Measurements from ENCODE around the gene BLNK. TPM values are rescaled to one million over a fixed set of nuclear protein-coding genes. Genes with fewer than 3 reads are reported as not detected.

Gene BLNK
- total RNA-seq, 1 experiment from 2014 or later, result not detected

DNA sequence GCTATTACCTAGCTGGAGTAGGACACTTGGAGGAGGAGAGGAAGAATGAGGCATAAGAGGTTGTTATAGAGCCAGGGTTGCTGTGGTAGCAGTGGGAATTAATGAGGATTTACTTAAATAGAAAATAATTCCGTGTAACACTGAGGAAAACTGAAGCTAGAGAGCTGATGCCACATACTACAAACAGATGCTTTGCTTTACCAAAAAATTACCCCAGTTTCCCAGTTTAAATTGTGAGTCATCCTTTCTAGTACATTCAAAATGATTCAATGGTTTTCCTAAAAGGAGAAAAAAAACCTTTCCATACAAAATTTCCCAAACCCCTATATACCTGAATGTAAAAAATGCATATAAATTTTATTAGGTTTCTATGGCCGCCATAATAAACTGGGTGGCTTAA, 82.9 kb downstream of the BLNK start:
- no peak for DNase-seq (ENCODE audit: low spot score)
- in situ Hi-C loops (cut with HindIII; ENCODE audit: low sequenced_read_pairs), result no loop called here

DNA sequence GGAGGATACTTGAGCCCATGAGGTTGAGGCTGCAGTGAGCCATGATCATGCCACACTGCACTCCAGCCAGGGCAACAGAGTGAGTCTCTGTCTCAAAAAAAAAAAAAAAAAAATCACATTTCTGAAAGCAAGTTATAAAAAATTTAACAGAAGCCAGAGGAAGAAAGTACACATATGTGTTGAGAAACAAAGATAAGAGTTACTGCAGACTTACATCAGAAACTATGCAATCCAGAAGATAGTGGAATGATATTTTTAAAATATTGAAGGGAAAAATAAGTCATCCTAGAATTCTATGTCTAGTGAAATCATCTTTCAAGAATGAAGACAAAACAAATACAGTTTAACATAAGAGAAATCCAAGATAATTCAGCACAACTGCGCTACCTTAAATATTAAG, 94.4 kb downstream of the BLNK start:
- in situ Hi-C loops (cut with HindIII; ENCODE audit: low sequenced_read_pairs), result no loop called here
- DNase-seq (ENCODE audit: low spot score), result no peak

DNA sequence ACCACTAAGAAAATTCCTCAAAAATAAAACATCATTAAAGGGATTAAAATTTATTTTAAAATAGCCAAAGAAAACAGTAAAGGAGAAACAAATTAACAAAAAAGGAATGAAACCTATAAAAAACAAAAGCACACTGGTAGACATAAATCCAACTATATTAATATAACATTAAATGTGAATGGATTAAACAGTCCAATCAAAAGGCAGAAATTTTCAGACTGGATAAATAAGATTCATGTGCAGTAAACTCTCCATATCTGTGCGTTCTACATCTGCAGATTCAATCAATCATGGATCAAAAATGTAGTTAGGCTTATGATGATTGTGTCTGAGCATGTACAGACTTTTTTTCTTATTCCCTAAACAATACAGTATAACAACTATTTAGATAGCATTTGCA, 98.7 kb downstream of the BLNK start:
- in situ Hi-C loops (cut with HindIII; ENCODE audit: low sequenced_read_pairs), result no loop called here
- DNase-seq (ENCODE audit: low spot score), result no peak

DNA sequence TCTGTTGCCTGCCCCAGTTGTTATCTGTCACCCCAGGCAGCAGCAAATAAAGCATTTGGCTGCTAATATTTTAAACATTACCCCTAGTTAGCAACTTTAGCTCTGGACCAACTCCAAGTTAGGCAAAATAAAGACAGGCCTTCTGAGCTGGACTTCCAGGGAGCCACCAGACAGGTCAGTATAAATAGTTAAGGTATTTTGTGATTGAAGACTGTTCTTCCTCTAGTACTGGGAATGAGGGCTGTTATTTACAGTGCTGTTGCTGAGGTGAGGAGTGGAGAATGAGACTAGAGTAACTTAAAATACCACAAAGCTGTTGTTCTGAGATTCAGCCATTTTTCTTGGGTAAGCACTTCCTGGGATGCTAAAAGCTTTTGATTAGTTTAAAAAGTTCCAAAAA, 101.1 kb downstream of the BLNK start:
- in situ Hi-C loops (cut with HindIII; ENCODE audit: low sequenced_read_pairs), result no loop called here
- no peak for DNase-seq (ENCODE audit: low spot score)

DNA sequence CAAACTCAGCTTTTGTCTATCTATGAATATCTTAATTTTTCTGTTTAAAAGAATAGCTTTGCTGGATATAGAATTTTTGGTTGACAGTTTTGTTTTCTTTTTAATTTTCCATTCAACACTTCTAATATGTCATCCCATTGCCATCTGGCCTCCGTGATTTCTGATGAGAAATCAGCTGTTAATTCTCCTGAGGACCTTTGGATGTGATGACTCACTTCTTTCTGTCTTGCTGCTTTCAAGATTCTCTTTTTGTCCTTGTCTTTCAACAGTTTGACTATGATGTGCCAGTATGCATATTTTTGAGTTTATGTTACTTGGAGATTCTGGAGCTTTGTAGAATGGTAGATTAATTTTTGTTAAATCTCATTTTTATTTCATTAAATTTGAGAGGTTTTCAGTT, 102.8 kb downstream of the BLNK start:
- no peak for DNase-seq (ENCODE audit: low spot score)
- in situ Hi-C loops (cut with HindIII; ENCODE audit: low sequenced_read_pairs), result no loop called here

DNA sequence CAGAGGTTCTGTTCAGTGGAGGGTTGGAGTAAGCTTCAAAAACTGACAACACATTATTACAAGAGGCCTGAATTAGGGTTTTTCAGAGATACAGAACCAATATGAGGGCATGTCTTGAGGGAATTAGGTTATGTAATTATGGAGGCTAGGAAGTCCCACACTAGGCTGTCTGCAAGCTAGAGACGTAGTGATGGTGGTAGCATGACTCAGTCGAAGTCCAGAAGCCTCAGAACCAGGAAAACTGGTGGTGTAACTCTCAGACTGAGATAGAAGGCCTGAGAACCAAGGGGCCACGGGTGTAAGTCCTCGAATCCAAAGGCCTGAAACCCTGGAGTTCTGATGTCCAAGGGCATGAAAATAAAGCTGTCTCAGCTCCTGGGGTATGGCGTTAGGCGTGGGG, 105.6 kb downstream of the BLNK start:
- DNase-seq (ENCODE audit: low spot score), result no peak
- in situ Hi-C loops (cut with HindIII; ENCODE audit: low sequenced_read_pairs), result no loop called here

DNA sequence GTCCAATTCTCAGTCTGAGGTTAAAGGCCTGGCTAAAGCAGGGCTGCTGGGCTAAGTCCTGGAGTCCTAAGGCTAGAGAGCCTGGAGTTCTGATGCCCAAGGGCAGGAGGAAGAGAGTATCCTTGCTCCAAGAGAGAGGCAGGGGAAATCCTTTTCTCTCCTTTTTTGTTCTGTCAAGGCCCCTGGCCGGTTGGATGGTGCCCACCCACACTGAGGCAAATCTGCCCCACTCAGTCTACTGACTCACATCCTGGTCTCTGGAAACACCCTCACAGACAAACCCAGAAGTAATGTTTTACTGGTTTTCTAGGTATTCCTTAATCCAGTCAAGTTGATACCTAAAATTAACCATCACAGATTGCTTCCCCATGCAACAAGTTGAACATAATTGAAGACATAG, 118.3 kb downstream of the BLNK start:
- in situ Hi-C loops (cut with HindIII; ENCODE audit: low sequenced_read_pairs), result no loop called here
- DNase-seq (ENCODE audit: low spot score), result no peak

DNA sequence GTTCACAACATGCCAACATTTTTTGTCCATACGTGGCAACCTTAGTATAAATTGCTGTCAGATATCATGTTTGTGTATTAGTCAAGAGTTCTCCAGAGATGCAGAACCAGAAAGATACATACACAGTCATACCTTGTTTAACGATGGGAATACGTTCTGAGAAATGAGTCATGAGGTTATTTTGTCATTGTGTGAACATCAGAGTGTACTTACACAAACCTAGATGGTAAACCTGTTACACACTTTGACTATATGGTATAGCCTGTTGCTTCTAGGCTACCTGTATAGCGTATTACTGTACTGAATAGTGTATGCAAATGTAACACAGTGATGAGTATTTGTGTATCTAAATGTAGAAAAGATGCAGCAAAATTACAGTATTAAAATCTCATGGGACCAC, 118.9 kb downstream of the BLNK start:
- DNase-seq (ENCODE audit: low spot score), result no peak
- in situ Hi-C loops (cut with HindIII; ENCODE audit: low sequenced_read_pairs), result no loop called here

Other genes with a start within 250 kb of the BLNK start
- gene CCNJ, start 228.0 kb downstream of the BLNK start, total RNA-seq (2014; rRNA removed; shearing (Covaris generic)), result 6.2 and 8.1 TPM in 2 replicates
- gene ZNF518A, start 141.3 kb downstream of the BLNK start, total RNA-seq (2014; rRNA removed; shearing (Covaris generic)), result 16.6 and 17.1 TPM in 2 replicates
- not detected in 2 replicates for gene DNTT, start 32.9 kb upstream of the BLNK start, total RNA-seq (2014; rRNA removed; shearing (Covaris generic))
- not detected in 2 replicates for gene OPALIN, start 87.4 kb upstream of the BLNK start, total RNA-seq (2014; rRNA removed; shearing (Covaris generic))
- 0.37 and 0.44 TPM in 2 replicates for gene TLL2, start 242.4 kb upstream of the BLNK start, total RNA-seq (2014; rRNA removed; shearing (Covaris generic))